Measurements from ENCODE around the gene DGKI. TPM values are rescaled to one million over a fixed set of nuclear protein-coding genes. Genes with fewer than 3 reads are reported as not detected.

Gene DGKI
- total RNA-seq, 1 experiment from 2014 or later, result 0.15 TPM

DNA sequence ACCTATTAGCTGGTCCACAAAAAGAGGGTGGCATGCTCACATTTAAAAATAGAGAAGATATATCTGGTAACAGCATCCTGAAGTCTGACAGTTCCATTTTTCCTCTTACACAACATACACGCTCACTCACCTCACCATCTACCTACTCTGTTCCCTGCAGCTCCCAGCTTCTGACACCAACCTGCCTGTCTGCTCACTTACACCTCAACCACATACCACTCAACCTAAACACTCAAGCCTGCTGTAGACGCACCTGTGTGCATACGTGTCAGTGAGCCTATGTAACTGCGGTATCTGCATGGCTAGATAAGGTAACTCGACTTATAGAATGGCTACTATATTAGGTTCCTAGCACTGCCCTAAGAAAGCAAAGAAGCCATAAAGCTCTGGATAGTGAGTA lies 174.9 kb downstream of the DGKI start (continued):
- TF ChIP-seq, protein P1, sequence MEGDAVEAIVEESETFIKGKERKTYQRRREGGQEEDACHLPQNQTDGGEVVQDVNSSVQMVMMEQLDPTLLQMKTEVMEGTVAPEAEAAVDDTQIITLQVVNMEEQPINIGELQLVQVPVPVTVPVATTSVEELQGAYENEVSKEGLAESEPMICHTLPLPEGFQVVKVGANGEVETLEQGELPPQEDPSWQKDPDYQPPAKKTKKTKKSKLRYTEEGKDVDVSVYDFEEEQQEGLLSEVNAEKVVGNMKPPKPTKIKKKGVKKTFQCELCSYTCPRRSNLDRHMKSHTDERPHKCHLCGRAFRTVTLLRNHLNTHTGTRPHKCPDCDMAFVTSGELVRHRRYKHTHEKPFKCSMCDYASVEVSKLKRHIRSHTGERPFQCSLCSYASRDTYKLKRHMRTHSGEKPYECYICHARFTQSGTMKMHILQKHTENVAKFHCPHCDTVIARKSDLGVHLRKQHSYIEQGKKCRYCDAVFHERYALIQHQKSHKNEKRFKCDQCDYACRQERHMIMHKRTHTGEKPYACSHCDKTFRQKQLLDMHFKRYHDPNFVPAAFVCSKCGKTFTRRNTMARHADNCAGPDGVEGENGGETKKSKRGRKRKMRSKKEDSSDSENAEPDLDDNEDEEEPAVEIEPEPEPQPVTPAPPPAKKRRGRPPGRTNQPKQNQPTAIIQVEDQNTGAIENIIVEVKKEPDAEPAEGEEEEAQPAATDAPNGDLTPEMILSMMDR (IDR thresholded peaks at IDR 0.05 in 2 of 3, conservative IDR thresholded peaks at IDR 0.05 in 1 of 3; ENCODE audit: borderline replicate concordance in 1 of 3, insufficient read depth in 1 of 3, low read depth in 2 of 3, low read length in 2 of 3), result no peak
- TF ChIP-seq ELF1 (IDR thresholded peaks at IDR 0.05; ENCODE audit: borderline replicate concordance, low read depth) (no peak), POLR2AphosphoS5 (IDR thresholded peaks at IDR 0.05; ENCODE audit: low read depth, low read length) (no peak), FOSL1 (IDR thresholded peaks at IDR 0.05; ENCODE audit: low read depth) (no peak), CBX3 (IDR thresholded peaks at IDR 0.05; ENCODE audit: low read depth) (no peak)

DNA sequence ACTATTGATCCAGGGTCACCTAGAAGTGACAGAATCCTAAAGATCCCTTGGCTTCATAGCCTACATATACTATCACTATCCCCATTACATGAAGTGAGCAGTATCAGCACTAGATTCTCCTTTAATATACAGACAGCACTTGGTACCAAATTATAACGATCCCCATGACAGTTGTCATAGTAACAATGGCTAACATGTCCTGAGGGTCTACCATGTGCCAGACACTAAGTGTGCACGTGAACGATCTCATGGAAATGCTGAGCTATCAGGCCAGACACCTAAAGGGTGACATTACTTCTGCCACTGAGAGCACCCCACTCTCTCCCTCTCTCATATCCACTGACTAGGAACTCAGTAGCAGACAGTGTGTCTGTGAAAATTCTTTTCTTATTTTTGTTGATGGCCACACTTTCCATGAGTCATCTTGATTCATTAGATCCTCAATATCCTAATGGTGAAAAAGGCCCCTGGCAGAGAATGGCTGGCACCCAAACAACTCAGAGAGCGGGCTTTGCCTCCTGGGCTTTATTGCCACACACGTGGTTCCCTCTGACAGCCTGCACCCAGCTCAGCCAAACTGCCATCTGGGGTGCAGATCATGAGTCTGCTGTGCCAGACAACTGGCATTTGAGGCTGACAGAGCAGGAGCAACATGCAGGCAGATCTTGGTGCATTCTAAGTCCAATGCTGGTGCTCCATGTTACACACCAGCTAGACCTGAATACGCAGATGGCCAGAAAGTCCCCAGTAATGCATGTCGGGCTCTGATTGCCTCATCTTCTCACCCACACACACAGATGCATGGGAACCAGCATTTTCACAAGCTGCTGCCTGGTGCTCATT lies 176.3 kb downstream of the DGKI start:
- H3K4me3 ChIP-seq (replicated peaks in 1 of 2; ENCODE audit: low read depth in 1 of 2, low read length in 2 of 2), result no peak overlapping the region
- no peak overlapping the region for H2AFZ ChIP-seq (ENCODE audit: low read depth, low read length, poor library complexity, severe bottlenecking)
- H3K36me3 ChIP-seq (ENCODE audit: control insufficient read depth in 1 of 2, insufficient read depth in 2 of 2, low read length in 2 of 2), result no peaks in the 10 kb centered on the region
- peaks cover 58% of the 10 kb centered on the region for H3K27me3 ChIP-seq (ENCODE audit: insufficient read depth, low read length)
- no peak for DNase-seq (ENCODE audit: low read depth, low spot score)
- ATAC-seq, result no peak
- H3K4me1 ChIP-seq (ENCODE audit: control insufficient read depth in 1 of 2, insufficient read depth in 2 of 2, low read length in 2 of 2), result no peaks in the 10 kb centered on the region
- no peak overlapping the region for H3K9ac ChIP-seq (ENCODE audit: low read length)
- ChIA-PET POLR2A (no interaction called here), CTCF (interaction anchor here (0.7 kb wide), 1 partner anchor 339 kb away, joined by 3 read pairs; no protein-coding TSS in a partner anchor), RAD21 (ENCODE audit: low non-redundant PET in 1 of 2, low total read pairs in 2 of 2, uncharacterized antibody in 2 of 2, unreplicated experiment in 2 of 2) (no interaction called here)
- no peak overlapping the region for H3K4me2 ChIP-seq (ENCODE audit: low read length)
- no TSS peak for BruUV-seq (replicated peaks)
- TF ChIP-seq SP1 (IDR thresholded peaks at IDR 0.05; ENCODE audit: low read depth) (no peak), CEBPB (IDR thresholded peaks at IDR 0.05; ENCODE audit: low read depth) (no peak), RAD21 (IDR thresholded peaks at IDR 0.05; ENCODE audit: low read depth) (no peak)
- no peaks in the 10 kb centered on the region for H3K79me2 ChIP-seq (ENCODE audit: insufficient read depth, low read length)
- H3K9me2 ChIP-seq (ENCODE audit: insufficient read depth), result no peaks in the 10 kb centered on the region
- no peak overlapping the region for H3K27ac ChIP-seq (ENCODE audit: low read depth, low read length)
- H4K20me1 ChIP-seq (ENCODE audit: insufficient read depth), result no peaks in the 10 kb centered on the region
- intact Hi-C loops (cut with micrococcal nuclease), result no loop called here
- no peaks in the 10 kb centered on the region for H3K9me3 ChIP-seq (ENCODE audit: control insufficient read depth in 1 of 2, insufficient read depth in 1 of 2, low read depth in 1 of 2, low read length in 2 of 2)

All from HCT116 (cell line).